Vagina (tissue), 2 donors: ENCODE measurements around the gene RASA3.

ENCODE experiments used
- POLR2A ChIP-seq, 2 donors: fragments of 450-650 bp; IDR thresholded peaks; one replicate each; pipeline ENCODE4 v1.6.1; 2017; ENCODE audit warnings: antibody characterized with exemption in 2 of 2, mild to moderate bottlenecking in 2 of 2, moderate library complexity in 2 of 2
- TF ChIP-seq, protein P1 (sequence below), 3 experiments: fragments of 450-650 bp in 2 of 3; fragments of 200-600 bp in 1 of 3; sonication (generic) in 1 of 3; IDR thresholded peaks; one replicate each; pipeline ENCODE4 v1.5.1; 2017 to 2019; ENCODE audit warnings: antibody characterized with exemption in 3 of 3, mild to moderate bottlenecking in 2 of 3, moderate library complexity in 2 of 3

DNA sequence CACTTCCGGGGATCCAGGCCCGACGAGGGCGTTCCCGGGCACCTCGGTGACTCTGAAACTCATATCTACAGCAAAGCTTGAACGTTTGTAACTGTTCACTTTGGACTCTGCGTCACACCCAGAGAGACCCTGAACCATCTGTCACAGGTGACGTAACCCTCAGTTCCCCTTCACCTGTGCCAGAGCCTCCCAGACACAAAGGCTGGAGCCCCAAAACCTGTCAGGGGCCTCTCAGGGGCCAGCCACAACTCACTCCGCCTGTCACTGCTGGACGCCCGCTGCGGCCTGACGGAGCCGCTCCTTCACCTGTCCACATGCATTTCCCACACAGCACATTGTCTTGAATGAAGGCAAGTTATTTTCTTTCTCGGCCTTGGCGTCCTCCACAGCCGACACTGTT is 8.0 kb downstream of the RASA3 start:
- no peak for TF ChIP-seq POLR2A (IDR thresholded peaks at IDR 0.05)
- TF ChIP-seq, protein P1, sequence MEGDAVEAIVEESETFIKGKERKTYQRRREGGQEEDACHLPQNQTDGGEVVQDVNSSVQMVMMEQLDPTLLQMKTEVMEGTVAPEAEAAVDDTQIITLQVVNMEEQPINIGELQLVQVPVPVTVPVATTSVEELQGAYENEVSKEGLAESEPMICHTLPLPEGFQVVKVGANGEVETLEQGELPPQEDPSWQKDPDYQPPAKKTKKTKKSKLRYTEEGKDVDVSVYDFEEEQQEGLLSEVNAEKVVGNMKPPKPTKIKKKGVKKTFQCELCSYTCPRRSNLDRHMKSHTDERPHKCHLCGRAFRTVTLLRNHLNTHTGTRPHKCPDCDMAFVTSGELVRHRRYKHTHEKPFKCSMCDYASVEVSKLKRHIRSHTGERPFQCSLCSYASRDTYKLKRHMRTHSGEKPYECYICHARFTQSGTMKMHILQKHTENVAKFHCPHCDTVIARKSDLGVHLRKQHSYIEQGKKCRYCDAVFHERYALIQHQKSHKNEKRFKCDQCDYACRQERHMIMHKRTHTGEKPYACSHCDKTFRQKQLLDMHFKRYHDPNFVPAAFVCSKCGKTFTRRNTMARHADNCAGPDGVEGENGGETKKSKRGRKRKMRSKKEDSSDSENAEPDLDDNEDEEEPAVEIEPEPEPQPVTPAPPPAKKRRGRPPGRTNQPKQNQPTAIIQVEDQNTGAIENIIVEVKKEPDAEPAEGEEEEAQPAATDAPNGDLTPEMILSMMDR (IDR thresholded peaks at IDR 0.05) = no peak
